GM19099 (cell line): ENCODE measurements around the gene CDPF1.

ENCODE experiments used
- POLR2A ChIP-seq: IDR thresholded peaks from 3 replicates; pipeline ENCODE4 v1.6.1; 2011; ENCODE audit warnings: low read depth; ENCODE audit not compliant: insufficient read length; ENCODE audit errors: extremely low read depth

CDPF1 gene

DNA sequence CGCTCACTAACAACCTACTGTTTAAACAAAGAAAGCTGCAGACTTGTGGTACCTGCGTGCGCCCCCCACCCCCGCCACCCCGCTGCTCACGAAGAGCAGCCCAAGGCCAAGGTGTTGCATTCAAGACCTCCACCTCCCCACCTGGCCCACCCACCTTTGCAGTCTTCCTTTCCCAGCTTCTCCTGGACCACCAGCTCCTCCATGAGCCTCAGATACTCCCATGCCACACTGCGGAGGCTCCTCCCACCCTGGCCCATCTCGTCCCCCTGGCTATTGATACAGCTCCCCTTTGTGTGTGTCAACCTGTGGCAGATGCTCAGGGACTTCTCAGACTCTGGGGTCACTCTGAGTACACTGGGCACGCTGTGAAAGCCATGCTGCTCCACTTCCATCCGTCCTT, 3.9 kb downstream of the CDPF1 start:
- TF ChIP-seq POLR2A = no peak

DNA sequence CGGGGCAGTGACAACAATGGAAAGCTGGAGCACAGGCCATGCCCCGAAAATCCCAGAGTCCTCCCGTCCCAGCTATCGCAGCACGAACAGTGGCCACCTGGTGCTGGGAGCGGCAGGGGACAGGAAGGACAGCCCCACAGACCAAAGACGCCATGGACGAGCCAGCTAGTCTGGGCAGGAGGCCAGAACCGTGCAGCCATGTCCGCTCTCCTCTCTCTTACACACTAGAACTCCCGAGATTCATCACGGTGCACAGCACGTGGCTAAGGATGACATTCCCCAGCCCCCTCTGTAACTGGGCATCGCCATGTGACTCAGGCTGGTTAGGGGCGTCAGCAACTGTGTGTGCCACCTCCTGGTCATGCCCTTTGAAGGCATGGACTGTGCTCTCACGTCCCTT, 4.6 kb downstream of the CDPF1 start:
- TF ChIP-seq POLR2A = no peak

DNA sequence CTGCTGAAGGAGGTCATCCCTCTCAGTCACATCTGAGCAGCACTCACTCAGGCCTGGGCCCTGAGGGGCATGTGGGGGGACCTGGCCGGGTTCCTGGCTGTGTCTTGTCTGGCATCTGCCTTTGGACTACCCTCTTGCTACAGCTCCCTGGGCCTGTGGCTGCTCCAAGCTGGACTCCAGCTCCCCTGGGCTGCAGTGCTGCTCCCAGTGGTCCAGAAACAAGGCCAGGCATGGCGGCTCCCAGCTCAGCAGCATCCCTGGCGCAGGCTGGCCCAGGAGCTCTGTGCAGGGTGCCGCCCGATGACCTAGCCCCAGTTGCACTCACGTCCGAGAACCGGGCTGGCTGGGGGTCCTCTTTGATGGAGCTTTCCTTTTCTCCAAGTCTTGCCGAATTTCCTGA, 5.3 kb downstream of the CDPF1 start:
- TF ChIP-seq POLR2A = no peak

DNA sequence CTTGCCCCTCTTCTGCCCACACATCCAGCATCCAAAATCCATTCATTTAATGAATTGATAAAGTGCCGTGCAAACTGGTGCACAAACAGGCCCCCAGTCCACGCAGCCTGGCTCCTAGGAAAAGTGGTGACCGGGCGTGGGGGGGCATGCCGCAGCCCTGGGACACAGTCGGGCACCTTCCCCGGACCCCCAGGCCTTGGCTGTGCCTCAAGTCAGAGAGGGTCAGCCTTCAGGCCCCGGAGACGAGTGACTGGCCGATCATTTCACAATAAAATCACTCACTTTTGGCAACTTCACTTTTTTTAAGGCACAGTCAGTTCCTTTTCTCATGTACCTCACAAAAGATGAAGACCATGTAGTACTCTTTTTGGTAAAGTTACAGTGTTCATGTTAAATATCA, 8.0 kb downstream of the CDPF1 start:
- TF ChIP-seq POLR2A = no peak

DNA sequence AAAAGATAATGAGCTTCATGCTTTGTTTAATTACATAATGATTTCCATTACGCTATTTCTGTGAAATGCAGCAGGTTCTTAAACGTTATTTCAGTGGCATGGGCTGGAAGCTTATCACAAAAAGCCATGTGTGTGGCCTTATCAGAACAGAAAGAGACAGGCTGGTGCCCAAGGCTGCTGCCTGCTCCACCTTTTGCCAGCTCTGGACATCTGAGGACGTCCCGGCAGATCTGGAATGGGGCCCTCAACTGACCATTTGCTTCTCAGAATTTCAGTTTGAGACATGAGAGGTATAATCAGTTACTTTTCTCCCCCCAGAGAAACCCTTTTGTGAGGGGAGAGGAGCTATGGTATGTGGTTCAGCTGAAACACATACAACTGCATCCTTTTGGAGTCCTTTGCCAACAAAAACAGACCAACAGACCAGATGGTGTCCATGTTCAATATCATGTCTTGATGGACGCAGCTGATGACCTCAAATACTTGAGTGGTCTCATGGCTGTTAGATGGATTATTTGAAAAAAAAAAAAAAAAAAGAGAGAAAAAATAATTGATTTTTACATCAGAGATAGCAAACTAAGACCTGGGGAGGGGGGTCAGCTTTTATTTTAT, 8.6 kb downstream of the CDPF1 start:
- TF ChIP-seq POLR2A = no peak

DNA sequence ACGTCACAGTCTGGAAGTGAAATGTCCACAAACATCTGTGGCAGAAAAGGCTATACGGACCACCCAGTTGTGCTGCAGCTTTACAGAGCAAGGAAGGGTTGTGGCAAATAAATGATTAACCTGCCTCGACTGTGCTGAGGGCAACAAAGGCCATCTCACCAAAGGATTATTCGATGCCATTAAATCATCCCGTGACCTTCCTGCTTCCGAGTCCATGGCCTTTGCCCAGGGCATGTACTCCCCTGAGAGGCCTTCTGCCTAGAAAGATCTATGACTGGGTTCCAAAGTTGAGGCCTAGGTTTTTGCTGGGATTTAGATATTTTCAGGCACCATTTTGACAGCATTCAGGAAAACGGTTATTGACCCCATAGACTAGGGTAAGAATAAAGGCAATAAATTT, 9.2 kb downstream of the CDPF1 start:
- no peak for TF ChIP-seq POLR2A

DNA sequence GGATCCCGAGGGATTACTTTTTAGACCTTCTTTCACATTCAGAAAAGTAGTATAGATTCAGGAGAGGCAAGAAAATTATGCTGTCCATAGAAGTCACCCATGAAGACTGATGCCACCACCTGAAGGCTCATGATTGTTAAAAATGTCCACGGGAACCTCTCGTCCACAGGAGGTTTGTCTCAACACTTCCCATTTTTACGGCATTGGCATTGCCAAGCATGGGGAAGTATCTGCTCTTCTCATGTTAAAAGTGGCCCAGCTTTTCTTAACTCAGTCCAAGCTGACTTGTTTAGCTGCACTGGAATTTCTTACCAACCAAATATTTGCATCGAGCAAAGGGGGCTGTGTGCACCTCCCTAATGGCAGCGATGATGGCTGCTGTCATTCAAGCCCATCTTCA, 9.6 kb downstream of the CDPF1 start:
- TF ChIP-seq POLR2A = no peak

DNA sequence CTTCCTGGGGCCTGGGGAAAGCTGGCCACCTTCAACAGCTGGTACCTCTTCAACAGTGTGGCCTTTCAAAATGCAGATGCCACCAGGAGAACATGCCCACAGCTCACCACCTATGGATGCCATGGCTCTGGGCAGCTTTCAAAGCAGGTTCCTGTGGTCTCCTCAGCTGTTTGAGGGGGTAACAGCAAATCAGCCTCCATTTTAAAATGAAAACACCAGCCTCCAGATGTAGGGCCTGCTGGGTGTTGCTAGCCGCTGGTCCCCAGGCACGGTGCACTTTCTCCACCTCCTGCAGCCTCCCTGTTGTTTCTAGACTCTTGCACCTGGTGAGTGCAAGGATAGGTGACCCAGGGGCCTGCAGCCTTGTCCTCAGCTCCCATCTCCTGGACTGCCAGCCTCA, 10.0 kb downstream of the CDPF1 start:
- no peak for TF ChIP-seq POLR2A

DNA sequence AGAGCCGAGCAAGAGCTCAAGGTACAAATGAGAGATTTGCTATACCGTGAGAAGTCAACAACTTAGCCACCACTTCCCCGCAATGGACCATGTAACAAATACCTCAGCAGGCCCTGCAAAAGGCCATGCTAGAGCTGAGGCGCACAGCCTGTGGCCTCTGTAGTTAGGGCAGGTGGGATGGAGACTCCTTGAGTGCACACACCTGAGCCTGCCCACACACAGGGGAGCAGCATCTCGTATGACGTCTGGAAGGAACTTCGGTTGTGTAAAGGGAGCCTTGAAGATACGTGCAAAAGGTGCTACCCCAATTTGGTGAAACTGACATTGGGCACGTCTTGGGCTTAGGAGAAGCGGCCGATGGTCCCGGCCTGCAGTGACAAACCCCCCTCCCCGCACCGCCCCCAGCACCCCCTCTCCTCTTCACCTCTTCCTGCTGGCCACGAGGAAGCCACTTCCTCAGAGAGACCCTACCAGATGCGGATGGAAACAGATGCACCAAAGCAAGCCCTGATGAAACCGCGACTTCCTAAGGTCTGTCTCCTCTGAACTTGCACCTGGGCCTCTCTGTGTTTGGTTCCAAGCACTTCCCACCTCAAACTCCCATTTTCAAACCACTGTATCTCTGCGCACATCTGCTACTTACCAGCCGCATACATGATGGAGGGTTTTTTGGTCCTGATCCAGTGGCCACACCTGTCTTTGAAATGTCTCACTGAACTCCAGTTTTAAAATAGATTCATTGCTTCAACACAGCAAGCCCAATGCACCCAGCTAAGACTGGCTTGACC, 10.6 kb downstream of the CDPF1 start:
- TF ChIP-seq POLR2A = no peak

DNA sequence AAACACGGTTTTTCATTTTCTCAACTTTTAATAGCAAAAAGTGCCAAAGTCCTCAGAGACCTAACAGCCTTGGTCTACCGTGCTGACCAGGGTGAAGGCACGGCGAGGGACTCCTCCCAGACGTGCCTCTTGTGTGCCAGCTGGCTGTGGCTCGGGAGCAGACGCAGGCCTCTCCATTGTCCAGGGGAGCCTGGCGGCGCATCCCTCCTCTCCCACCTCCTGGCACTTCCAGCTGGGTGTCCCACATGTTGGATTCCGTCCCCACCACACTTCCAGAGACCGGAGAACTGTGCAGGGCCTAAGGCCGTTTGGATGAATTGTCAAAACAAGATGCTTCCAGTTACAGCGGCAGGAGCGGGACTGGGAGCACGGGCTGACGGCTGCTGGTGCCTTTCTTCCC, 11.6 kb downstream of the CDPF1 start:
- TF ChIP-seq POLR2A = no peak

DNA sequence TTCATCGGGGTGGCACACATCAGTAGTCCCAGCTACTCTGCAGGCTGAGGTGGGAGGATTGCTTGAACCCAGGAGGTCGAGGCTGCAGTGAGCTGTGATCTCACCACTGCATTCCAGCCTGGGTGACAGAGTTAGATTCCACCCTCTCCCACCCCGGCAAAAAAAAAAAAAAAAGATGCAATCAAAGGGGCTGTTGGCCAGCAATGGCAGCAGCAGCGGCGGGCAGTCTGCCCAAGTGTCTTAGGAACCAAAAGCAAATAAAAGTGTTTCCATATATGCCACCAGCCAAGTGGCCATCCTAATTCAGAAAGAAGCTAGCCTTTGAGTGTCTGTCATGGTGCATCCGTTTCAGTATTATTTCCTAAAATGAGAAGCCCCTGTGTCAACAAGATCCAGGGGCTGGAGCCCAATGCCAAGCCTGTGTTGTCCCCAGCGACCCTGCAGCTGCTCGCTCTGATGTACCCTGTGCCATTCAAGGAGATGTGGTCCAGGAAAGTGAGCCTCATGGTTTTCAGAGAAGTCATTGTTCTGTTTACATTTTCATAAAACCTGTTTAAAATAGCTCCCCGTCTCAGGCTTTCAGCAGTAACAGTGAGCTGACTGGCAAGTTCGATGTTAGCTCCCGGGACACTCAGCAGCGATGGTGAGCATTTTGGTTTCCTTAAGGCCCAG, 12.5 kb downstream of the CDPF1 start:
- no peak for TF ChIP-seq POLR2A

DNA sequence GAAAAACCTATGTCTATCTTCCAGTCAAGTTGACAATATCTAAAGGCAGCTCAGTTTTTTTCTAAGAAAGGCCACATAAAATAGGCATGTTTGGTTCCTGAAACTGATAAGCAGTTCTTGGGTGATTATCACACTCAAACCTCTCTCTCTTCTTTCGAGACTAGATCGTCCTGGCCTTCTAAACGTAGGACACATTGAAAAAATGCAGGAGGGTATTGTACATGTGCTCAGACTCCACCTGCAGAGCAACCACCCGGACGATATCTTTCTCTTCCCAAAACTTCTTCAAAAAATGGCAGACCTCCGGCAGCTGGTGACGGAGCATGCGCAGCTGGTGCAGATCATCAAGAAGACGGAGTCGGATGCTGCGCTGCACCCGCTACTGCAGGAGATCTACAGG, 15.1 kb downstream of the CDPF1 start:
- no peak for TF ChIP-seq POLR2A

DNA sequence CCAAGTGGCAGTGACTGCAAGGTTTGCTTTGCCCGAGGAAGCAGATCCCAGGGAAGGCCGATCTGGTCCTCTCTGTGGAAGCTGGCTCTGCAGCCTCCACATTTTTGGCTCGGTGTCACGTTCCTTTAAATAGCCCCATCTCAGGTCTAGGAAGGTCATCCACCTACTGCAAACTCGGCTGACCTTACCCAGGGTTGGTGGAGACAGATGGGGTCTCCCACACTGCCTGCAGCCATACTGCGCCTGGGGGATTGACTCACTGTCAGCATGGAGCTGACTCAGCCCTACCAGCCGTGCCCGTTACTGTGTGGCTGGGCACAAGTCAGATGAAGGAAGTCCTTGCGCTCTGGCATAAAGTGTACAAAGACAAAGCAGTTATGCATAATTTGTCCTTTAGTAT, 16.9 kb downstream of the CDPF1 start:
- no peak for TF ChIP-seq POLR2A

DNA sequence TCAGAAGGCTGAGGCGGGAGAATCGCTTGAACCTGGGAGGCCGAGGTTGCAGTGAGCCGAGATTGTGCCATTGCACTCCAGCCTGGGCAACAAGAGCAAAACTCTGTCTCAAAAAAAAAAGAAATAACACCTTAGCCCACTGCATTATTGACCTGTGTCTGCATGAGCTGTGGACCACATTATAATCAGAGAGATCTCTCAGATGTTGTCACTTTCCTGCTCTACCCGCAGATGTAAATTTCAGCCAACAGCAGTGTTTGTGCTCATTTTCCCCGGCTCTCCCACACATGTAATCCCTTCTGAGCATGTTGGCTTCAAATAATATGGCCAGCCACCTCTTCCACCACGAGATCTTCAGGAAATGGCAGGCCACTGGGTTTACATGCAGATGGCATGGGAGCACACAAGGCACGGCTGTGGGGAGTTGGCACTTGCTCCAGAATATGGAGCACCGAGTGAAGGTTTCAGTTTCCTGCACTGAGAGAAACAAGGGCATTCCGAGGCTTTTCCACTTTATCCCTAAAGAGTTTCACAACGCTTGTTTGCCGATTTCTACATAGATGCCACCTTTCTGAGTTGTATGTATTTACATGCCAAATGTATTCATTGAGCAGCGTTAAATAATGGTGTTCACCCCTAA, 19.7 kb downstream of the CDPF1 start:
- TF ChIP-seq POLR2A = no peak

DNA sequence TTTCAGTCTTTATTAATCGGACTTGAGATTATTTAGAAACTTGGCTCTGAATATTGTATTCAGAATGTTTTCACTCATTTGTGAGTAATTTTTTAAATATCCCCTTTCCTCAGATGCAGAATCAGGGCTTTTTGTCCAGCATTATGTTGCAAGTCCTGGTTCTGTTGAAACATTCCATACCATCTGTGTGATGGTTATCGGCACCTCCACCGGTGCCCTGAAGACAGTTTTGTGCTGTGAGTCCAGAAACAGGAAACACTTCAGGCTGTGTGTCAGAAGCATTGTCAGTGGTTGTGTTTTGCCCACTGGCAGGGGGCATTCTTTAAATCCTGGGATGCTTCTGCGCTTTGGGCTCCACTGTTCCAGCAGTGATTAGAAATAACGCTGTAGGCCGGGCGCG, 20.4 kb downstream of the CDPF1 start:
- TF ChIP-seq POLR2A = no peak

DNA sequence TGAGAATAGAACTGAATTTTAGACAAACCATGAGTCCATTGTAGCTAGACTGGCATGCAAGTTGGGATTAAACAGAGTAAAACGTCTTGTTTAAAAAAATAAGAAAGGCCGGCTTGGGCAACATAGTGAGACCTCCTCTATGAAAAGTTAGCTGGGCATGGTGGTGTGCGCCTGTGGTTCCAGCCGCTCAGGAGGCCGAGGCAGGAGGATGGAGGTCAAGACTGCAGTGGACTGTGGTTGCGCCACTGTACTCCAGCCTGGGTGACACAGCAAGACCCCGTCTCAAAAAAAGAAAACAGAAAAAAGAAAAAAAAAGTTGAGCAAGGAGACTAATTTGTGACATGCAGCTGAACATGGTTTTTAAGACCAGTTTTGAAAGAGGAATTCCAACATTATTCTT, 23.5 kb downstream of the CDPF1 start:
- no peak for TF ChIP-seq POLR2A
